Heart left ventricle (tissue), 13 donors: Measurements from ENCODE around the gene G6PC3.

Source experiments
- POLR2A ChIP-seq, 2 donors: fragments of 450-650 bp; IDR thresholded peaks; one replicate each; pipeline ENCODE4 v1.6.1; 2017; ENCODE audit warnings: antibody characterized with exemption in 2 of 2, mild to moderate bottlenecking in 2 of 2, moderate library complexity in 2 of 2
- TF ChIP-seq, protein P1 (sequence below), 12 donors: fragments of 200-600 bp; sonication (generic) in 4 of 12; IDR thresholded peaks; one replicate each; pipeline versions ENCODE4 v1.5.0 to v1.8.0; 2018 to 2022; ENCODE audit warnings: antibody characterized with exemption in 12 of 12, mild to moderate bottlenecking in 5 of 12
- donor health status: ischemic (EF 13 %, LVEDD 7.1; RV severe dilation, severe dysfunction).
- donor health status: DM: no; HTN: yes; CAD: no.
- donor health status: DM: no; HTN: no; CAD: no.
- donor health status: ischemic (EF 25% LVEDD 6.9; RV normal size, moderate dysfunction).
- donor health status: ischemic (EF 25% LVEDD 5.7; RV mildly dilated, moderate dysfunction).
- donor health status: ischemic (EF 35%, LVEDD 5.7; RV mildly dilated, moderate dysfunction).
- donor health status: nonischemic (EF 11% LVEDD 7.7; RV severe dilation, severe dysfunction).
- donor health status: DM: yes; HTN: yes; CAD: no.
- donor health status: PGD.
- donor health status: ischemic (EF 29% LVEDD 5.4; RV normal size, mild dysfunction).
- donor health status: nonischemic (EF 23%, LVEDD 6.1; RV moderate dilation, normal function).

DNA sequence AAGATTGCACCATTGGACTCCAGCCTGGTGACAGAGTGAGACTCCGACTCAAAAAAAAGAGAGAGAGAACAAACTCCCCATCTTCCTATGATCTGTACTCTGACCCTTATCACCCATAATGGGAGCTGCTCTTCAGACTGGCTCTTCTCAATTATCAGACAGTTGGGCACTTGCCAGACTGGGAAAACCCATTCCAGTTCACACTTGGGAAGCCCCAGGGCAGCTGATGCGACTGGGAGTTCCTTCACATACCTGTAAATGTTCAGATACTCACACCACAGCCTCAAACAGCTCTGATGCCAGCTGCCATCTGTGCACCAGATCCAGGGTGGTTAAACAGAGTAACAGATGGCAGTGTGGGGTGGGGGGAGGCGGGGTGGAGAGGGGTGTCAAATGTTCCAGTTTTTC lies 31.9 kb upstream of the G6PC3 start:
- TF ChIP-seq, protein P1, sequence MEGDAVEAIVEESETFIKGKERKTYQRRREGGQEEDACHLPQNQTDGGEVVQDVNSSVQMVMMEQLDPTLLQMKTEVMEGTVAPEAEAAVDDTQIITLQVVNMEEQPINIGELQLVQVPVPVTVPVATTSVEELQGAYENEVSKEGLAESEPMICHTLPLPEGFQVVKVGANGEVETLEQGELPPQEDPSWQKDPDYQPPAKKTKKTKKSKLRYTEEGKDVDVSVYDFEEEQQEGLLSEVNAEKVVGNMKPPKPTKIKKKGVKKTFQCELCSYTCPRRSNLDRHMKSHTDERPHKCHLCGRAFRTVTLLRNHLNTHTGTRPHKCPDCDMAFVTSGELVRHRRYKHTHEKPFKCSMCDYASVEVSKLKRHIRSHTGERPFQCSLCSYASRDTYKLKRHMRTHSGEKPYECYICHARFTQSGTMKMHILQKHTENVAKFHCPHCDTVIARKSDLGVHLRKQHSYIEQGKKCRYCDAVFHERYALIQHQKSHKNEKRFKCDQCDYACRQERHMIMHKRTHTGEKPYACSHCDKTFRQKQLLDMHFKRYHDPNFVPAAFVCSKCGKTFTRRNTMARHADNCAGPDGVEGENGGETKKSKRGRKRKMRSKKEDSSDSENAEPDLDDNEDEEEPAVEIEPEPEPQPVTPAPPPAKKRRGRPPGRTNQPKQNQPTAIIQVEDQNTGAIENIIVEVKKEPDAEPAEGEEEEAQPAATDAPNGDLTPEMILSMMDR (IDR thresholded peaks at IDR 0.05) = no peak
- TF ChIP-seq POLR2A (IDR thresholded peaks at IDR 0.05) = no peak
